ENCODE results near the gene FOSL2.

The FOSL2 gene

DNA sequence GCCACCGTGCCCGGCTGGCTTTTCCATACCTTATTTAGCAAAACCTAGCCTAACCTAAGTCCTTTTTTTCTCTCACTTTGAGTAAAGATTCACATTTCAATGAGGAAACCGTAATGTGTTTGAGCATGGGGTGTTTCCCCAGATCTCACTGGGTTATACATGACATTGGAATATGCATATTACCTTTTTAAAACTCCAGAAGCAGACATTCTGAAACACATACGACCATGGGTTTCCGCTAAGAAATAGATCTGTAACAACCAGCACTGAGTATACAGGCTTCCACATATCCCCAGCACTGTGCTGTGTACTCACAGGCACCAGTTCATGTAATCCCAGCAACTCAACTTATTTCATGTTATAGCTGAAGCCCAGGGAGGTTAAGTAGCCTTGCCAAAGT lies 41.0 kb upstream of the FOSL2 start:
- TF ChIP-seq POLR2A (IDR thresholded peaks at IDR 0.05; ENCODE audit: low read length) (no peak), GATA1 (IDR thresholded peaks at IDR 0.05; ENCODE audit: low read depth, low read length) (no peak)
- no peak for DNase-seq

DNA sequence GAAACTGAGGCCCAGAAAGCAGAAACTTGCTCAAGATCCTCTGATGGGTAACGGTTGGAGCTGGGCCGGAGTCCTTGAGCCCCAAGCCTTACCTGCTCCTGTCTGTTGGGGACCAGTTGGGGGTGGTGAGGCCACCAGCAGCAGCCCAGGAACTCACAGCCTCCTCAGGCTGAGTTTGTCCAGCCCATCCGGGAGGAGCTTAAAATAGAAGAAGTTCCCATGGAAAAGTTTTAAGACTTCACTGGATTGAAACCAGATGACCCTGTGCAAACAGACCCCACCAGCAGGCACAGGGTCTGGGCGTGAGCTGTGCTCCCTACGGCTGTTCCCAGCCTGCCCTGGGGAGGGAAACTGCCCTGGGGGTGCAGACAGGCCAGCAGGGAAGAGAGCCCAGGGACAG lies 40.6 kb upstream of the FOSL2 start:
- DNase-seq, result no peak
- no peak for TF ChIP-seq POLR2A (IDR thresholded peaks at IDR 0.05; ENCODE audit: low read length)
- TF ChIP-seq GATA1 (IDR thresholded peaks at IDR 0.05; ENCODE audit: low read depth, low read length), result no peak

DNA sequence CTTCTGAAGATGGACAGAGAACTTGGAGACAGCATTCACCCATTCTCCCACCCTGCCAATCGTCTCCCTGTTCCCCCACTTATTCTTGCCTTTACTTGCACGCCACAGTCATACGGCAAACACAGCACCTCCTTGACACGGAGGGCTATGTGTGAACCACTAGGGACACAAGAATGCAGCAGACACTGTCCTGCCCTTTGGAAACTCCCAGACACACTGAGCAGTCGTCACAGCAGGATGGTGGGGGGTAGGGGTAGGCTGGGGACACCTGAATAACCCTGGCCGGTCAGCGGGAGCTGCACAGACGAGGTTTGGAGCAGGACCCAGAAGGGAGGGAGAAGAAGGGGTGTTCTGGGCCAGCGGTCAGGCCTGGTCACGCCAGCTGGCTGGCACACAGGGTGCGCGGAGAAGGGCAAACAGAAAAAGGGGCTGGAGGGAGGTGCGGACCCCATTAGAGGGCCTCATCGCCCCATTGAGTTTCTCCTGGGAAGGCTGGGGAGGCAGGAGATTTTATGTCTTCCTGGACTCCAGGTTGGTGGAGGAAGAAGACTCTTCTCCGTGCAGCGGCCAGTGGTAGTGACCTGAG lies 40.0 kb upstream of the FOSL2 start:
- no peak for DNase-seq
- TF ChIP-seq POLR2A (IDR thresholded peaks at IDR 0.05; ENCODE audit: low read length), result no peak
- TF ChIP-seq GATA1 (IDR thresholded peaks at IDR 0.05; ENCODE audit: low read depth, low read length), result no peak

DNA sequence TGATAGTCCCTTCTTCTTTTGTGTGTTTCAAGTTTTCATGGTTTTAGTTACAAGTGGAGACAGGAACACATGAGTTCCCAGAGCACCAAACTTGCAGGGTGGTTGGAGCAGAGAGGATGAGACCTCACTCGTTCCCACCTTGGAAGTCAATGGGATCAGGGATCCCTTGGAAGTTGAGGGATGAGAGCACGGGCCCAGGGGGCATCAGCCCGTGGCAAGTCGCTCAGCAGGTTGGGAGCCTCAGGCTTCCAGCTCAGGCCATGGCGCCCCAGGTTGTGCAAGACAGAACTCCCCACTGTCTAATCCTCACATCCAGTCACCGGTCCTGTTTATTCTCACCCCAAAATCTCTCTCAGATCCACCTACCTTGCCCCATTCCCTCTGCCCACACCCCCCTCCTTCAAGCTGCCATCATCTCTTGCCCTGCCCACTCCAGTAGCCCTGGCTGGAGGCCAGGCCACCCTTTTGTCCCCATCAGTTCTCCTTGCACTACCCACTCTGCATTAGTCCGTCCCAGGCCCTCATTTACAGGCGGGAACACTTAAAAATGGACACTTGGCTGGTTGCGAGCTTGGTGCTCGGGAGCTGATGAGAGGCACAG lies 37.6 kb upstream of the FOSL2 start:
- no peak for TF ChIP-seq POLR2A (IDR thresholded peaks at IDR 0.05; ENCODE audit: low read length)
- no peak for TF ChIP-seq GATA1 (IDR thresholded peaks at IDR 0.05; ENCODE audit: low read depth, low read length)
- no peak for DNase-seq

DNA sequence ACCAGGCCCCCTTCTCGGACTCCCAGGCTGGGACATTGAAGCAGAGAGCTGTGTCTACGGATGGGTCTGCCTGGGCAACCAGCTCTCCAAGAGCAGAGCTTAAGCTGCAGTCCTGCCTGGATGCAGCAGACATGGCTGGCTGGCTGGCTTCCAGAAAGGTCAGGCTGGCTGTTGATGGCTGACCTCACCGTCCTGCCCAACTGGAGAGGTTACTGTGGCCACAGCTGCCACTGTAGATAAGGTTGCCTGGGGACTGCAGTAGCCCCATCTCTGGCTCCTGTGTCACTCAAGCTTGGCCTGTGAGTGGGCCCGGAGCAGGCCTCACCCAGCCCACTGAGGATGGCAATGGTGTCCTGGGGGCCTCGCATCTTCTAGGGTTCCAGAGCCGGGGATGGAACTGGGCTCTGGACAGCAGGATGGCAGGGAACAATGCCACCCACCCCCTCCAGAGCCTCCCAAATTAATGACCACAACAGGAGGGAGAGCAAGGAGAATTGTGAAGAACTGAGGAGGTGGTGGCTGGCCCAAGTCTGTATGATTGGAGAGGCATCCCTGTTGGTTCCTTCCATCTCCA lies 37.0 kb upstream of the FOSL2 start:
- peak; percentile 94 to 98 for DNase-seq

GRCh38 chr2:28356095-28356911 lies 36.4 kb upstream of the FOSL2 start:
- TF ChIP-seq POLR2A (IDR thresholded peaks at IDR 0.05; ENCODE audit: low read length) (peak; percentile 72), GATA1 (IDR thresholded peaks at IDR 0.05; ENCODE audit: low read depth, low read length) (no peak)
- peak; percentile 94 to 95 for DNase-seq

More for the DNA sequence above, 37.0 kb upstream of the FOSL2 start:
- peak; percentile 55 for TF ChIP-seq GATA1 (IDR thresholded peaks at IDR 0.05; ENCODE audit: low read depth, low read length)
- TF ChIP-seq POLR2A (IDR thresholded peaks at IDR 0.05; ENCODE audit: low read length), result no peak

DNA sequence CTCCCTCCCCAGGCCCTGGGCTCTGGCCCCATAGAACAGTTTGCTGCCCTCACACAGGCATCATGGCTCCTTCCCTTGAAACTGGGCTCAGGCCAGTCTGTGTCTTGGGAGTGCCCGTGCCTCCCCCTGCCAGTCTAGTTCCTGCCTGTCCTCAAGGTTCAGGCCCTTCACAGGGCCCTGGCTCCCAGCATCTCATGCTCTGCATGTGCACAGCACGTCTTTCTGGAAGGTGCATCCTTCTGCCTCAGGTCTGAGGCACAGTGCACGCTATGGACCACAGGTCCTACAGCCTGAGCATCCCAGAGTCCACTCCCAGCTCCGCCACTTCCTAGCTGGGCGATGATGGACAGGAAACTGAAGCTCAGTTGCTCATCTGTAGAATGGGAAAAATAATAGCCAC lies 35.6 kb upstream of the FOSL2 start:
- DNase-seq, result no peak
- TF ChIP-seq GATA1 (IDR thresholded peaks at IDR 0.05; ENCODE audit: low read depth, low read length), result no peak
- no peak for TF ChIP-seq POLR2A (IDR thresholded peaks at IDR 0.05; ENCODE audit: low read length)

DNA sequence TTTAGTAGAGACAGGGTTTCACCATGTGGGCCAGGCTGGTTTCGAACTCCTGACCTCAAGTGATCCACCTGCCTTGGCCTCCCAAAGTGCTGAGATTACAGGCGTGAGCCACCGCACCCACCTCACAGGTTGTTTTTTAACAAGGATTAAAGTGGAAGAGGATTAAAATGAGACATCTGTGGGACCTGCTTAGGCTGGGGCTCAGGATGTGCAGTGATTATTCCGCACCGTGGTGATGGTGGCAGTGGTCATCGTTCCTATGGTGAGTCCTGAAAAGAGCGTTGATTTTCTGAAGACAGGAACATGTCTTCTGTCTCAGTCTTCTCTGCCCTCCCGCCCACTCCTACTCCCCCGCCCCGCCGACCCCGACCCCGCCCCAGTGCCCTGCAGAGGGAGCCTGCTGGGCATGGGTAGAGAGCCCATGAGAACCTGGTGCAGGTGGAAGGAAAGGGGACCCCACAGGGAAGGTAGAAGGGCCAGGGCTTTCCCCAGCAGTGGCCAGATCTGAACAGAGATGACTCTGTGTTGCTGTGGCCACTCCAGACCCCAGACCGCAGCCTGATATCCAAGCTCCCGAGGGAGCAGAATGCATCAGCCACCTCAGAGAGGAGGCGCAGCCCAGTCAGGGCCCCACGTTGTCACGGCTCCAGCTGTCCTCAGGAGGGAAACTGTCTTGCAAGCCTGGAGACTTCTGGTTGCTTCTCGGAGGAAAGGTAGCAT lies 34.5 kb upstream of the FOSL2 start:
- no peak for TF ChIP-seq POLR2A (IDR thresholded peaks at IDR 0.05; ENCODE audit: low read length)
- no peak for TF ChIP-seq GATA1 (IDR thresholded peaks at IDR 0.05; ENCODE audit: low read depth, low read length)
- DNase-seq, result no peak

GRCh38 chr2:28358668-28359201 lies 33.9 kb upstream of the FOSL2 start:
- DNase-seq, result peak in 1 of 2 experiments; percentile 26
- TF ChIP-seq POLR2A (IDR thresholded peaks at IDR 0.05; ENCODE audit: low read length) (no peak), GATA1 (IDR thresholded peaks at IDR 0.05; ENCODE audit: low read depth, low read length) (no peak)

- TF ChIP-seq GATA1 (IDR thresholded peaks at IDR 0.05; ENCODE audit: low read depth, low read length) (no peak), POLR2A (IDR thresholded peaks at IDR 0.05; ENCODE audit: low read length) (peak; percentile 42)
- DNase-seq, result peak; percentile 71 to 78
Measured at GRCh38 chr2:28359222-28360057, 33.2 kb upstream of the FOSL2 start.

- no peak for DNase-seq
Measured at GRCh38 chr2:28360058-28360717, 32.5 kb upstream of the FOSL2 start.

DNA sequence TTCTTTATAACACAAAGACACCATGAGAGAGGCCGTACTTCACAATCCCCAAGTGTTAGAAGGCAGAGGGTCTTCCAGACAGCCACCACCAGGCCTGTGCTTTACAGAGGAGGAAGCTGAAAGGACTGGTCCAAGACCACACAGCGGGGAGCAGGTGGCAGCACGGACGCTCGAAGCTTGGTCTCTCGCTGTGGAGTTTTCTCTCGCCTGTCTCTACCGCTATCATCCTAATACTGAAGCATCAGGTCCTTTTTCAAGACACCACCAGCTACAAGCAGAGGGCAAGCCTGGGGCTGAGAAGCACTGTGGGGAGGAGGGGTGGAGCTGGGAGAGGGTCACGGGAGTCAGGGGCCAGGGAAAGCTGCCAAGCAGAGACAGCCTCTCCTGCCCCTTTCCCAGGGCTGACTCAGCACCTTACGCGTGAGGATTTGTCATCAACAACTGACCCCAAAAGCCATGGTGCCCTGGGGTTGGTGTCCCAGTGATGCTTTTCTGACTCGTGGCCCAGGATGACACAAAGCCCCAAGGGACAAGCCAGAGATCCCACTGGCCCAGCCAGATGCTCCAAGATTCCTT lies 31.9 kb upstream of the FOSL2 start:
- TF ChIP-seq GATA1 (IDR thresholded peaks at IDR 0.05; ENCODE audit: low read depth, low read length), result no peak
- TF ChIP-seq POLR2A (IDR thresholded peaks at IDR 0.05; ENCODE audit: low read length), result no peak
- peak; percentile 50 to 81 for DNase-seq

More at GRCh38 chr2:28360058-28360717, 32.5 kb upstream of the FOSL2 start:
- TF ChIP-seq GATA1 (IDR thresholded peaks at IDR 0.05; ENCODE audit: low read depth, low read length) (no peak), POLR2A (IDR thresholded peaks at IDR 0.05; ENCODE audit: low read length) (no peak)

Data from erythroblast (primary cell).